Left ventricle myocardium inferior (tissue), 1 donor: ENCODE data around the gene HSD17B14. TPM values are rescaled to one million over a fixed set of nuclear protein-coding genes. Genes with fewer than 3 reads are reported as not detected.

Experiments used
- DNase-seq: peaks from one replicate; pipeline ENCODE4 v3.0.0-alpha.2; 2020
- H3K27ac ChIP-seq: fragments of 200-600 bp; replicated peaks from 2 replicates; pipeline ENCODE4 v1.8.0; 2021
- H3K27me3 ChIP-seq: fragments of 200-600 bp; 2 replicates; pipeline ENCODE4 v1.8.0; 2021; ENCODE audit warnings: low read depth
- H3K36me3 ChIP-seq: fragments of 200-600 bp; 2 replicates; pipeline ENCODE4 v1.8.0; 2021
- H3K4me1 ChIP-seq: fragments of 200-600 bp; 2 replicates; pipeline ENCODE4 v1.8.0; 2021
- H3K4me3 ChIP-seq: fragments of 200-600 bp; 2 replicates; pipeline ENCODE4 v1.8.0; 2021; ENCODE audit warnings: mild to moderate bottlenecking, moderate library complexity
- H3K9me3 ChIP-seq: fragments of 200-600 bp; replicated peaks from 2 replicates; pipeline ENCODE4 v1.8.0; 2021
- CTCF ChIP-seq: fragments of 200-600 bp; IDR thresholded peaks from 2 replicates; pipeline ENCODE4 v1.8.0; 2021; ENCODE audit warnings: antibody characterized with exemption, mild to moderate bottlenecking, borderline replicate concordance
- intact Hi-C: fragments of 100-400 bp; cut with micrococcal nuclease; formaldehyde crosslinking; loops from one replicate; pipeline ENCODE4 v1.11.0; 2022
- total RNA-seq: library from RNA; stranded (reverse); fragmentation: NEBNext Ultra II Directional; extraction: Animal tissue kit (Norgen Biotek cat#: 25700); gene quantifications from one replicate; pipeline ENCODE4 v1.2.1, GENCODE V29; 2021
- donor health status: DM: no; HTN: yes; CAD: no; lungs with severe emphysema.

The HSD17B14 gene
- total RNA-seq, 1 donor from 2014 or later: 1.8 TPM

GRCh38 chr19:48867746-48868113, 31.4 kb upstream of the HSD17B14 start:
- H3K27me3 ChIP-seq: no peaks in the 10 kb centered on the region
- DNase-seq: no peak
- intact Hi-C loops: no loop called here
- H3K27ac ChIP-seq: peak overlapping the region; percentile 85
- no peaks in the 10 kb centered on the region for H3K36me3 ChIP-seq
- peaks cover 39% of the 10 kb centered on the region for H3K4me1 ChIP-seq
- peak overlapping the region; percentile 58 for H3K4me3 ChIP-seq
- no peak for TF ChIP-seq CTCF
- no peaks in the 10 kb centered on the region for H3K9me3 ChIP-seq

GRCh38 chr19:48867123-48867745, 30.9 kb upstream of the HSD17B14 start:
- no peaks in the 10 kb centered on the region for H3K27me3 ChIP-seq
- no peaks in the 10 kb centered on the region for H3K36me3 ChIP-seq
- intact Hi-C loops: no loop called here
- DNase-seq: no peak
- H3K4me3 ChIP-seq: peak overlapping the region; percentile 58
- TF ChIP-seq CTCF: no peak
- H3K4me1 ChIP-seq: peaks cover 34% of the 10 kb centered on the region
- H3K27ac ChIP-seq: peak overlapping the region; percentile 85
- H3K9me3 ChIP-seq: no peaks in the 10 kb centered on the region

- TF ChIP-seq CTCF: no peak
- H3K27ac ChIP-seq: peak overlapping the region; percentile 85
- H3K9me3 ChIP-seq: no peaks in the 10 kb centered on the region
- no peaks in the 10 kb centered on the region for H3K36me3 ChIP-seq
- H3K4me1 ChIP-seq: peaks cover 31% of the 10 kb centered on the region
- intact Hi-C loops: no loop called here
- H3K4me3 ChIP-seq: peak overlapping the region; percentile 58
- no peaks in the 10 kb centered on the region for H3K27me3 ChIP-seq
- DNase-seq: no peak
Observed at GRCh38 chr19:48866692-48867091, 30.4 kb upstream of the HSD17B14 start.

- H3K4me1 ChIP-seq: peaks cover 22% of the 10 kb centered on the region
Observed at GRCh38 chr19:48862827-48863226, 26.5 kb upstream of the HSD17B14 start.

GRCh38 chr19:48861313-48861712, 25.0 kb upstream of the HSD17B14 start:
- H3K4me1 ChIP-seq: peaks cover 6% of the 10 kb centered on the region
- intact Hi-C loops: no loop called here
- H3K9me3 ChIP-seq: no peaks in the 10 kb centered on the region
- no peaks in the 10 kb centered on the region for H3K36me3 ChIP-seq
- no peaks in the 10 kb centered on the region for H3K27me3 ChIP-seq
- no peak overlapping the region for H3K27ac ChIP-seq
- DNase-seq: no peak
- no peak for TF ChIP-seq CTCF
- H3K4me3 ChIP-seq: no peak overlapping the region

More at GRCh38 chr19:48862827-48863226, 26.5 kb upstream of the HSD17B14 start:
- DNase-seq: no peak
- intact Hi-C loops: no loop called here
- no peaks in the 10 kb centered on the region for H3K9me3 ChIP-seq
- H3K36me3 ChIP-seq: no peaks in the 10 kb centered on the region
- no peak overlapping the region for H3K27ac ChIP-seq
- no peak for TF ChIP-seq CTCF
- H3K4me3 ChIP-seq: no peak overlapping the region
- H3K27me3 ChIP-seq: no peaks in the 10 kb centered on the region
